Fibroblast of lung (primary cell): ENCODE measurements around the gene DCDC2.

ENCODE experiments used
- EZH2 ChIP-seq: IDR thresholded peaks from 2 replicates; pipeline ENCODE4 v1.5.1; 2012; ENCODE audit warnings: low read length, control low read depth, mild to moderate bottlenecking; ENCODE audit errors: missing control alignments
- TF ChIP-seq, protein P1 (sequence below), 2 donors: IDR thresholded peaks in 1 of 2; conservative IDR thresholded peaks in 1 of 2; 1 replicate in 1 of 2; 2 replicates in 1 of 2; pipeline ENCODE4 v1.5.1; 2011 to 2012; ENCODE audit warnings: low read length in 2 of 2, control low read depth in 1 of 2, inconsistent platforms in 1 of 2, low read depth in 1 of 2, mild to moderate bottlenecking in 1 of 2

DNA sequence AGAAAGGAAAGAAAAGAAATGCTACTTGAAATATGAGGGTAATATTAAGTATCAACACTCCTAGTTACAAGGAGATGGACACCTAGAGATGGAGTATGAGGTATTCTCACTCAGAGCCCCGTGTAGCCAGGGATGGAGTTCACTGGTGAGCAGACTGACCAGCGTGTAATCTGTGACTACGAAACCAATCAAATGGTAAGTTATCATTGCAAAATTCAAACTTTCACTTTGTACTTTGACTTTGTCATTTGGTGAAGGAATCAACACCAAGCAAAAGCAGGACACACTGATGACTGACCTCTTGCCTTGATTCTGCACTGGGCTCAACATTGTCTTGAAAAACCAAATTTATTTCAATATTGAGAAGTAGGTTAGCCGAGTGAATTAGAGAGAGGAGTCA, 51.8 kb downstream of the DCDC2 start:
- TF ChIP-seq, protein P1, sequence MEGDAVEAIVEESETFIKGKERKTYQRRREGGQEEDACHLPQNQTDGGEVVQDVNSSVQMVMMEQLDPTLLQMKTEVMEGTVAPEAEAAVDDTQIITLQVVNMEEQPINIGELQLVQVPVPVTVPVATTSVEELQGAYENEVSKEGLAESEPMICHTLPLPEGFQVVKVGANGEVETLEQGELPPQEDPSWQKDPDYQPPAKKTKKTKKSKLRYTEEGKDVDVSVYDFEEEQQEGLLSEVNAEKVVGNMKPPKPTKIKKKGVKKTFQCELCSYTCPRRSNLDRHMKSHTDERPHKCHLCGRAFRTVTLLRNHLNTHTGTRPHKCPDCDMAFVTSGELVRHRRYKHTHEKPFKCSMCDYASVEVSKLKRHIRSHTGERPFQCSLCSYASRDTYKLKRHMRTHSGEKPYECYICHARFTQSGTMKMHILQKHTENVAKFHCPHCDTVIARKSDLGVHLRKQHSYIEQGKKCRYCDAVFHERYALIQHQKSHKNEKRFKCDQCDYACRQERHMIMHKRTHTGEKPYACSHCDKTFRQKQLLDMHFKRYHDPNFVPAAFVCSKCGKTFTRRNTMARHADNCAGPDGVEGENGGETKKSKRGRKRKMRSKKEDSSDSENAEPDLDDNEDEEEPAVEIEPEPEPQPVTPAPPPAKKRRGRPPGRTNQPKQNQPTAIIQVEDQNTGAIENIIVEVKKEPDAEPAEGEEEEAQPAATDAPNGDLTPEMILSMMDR (conservative IDR thresholded peaks at IDR 0.05 in 1 of 2, IDR thresholded peaks at IDR 0.05 in 1 of 2; ENCODE audit: low read depth in 1 of 2, low read length in 2 of 2), result no peak
- no peak for TF ChIP-seq EZH2
